HFFc6 (cell line): ENCODE measurements around the gene MYT1. TPM values are rescaled to one million over a fixed set of nuclear protein-coding genes. Genes with fewer than 3 reads are reported as not detected.
A peak's percentile ranks its signal among the peaks of the same experiment; 100 is the strongest.
"Not testable (repeated sequence)": the region's sequence is repeated elsewhere in the genome, so short reads cannot be mapped to it uniquely, and the experiment has no call there.

ENCODE experiments used
- DNase-seq: peaks from one replicate; pipeline ENCODE4 v3.0.0-alpha.2; 2018
- H3K27ac Mint-ChIP-seq: 2 replicates; pipeline ENCODE4 v1.8.0; 2020; ENCODE audit warnings: mild to moderate bottlenecking, mixed read lengths
- H3K27me3 Mint-ChIP-seq: 2 replicates; pipeline ENCODE4 v1.8.0; 2021; ENCODE audit warnings: mild to moderate bottlenecking, moderate library complexity, mixed read lengths; ENCODE audit not compliant: insufficient read depth
- H3K36me3 Mint-ChIP-seq: 2 replicates; pipeline ENCODE4 v1.8.0; 2021; ENCODE audit warnings: low read depth, mixed read lengths
- H3K4me1 Mint-ChIP-seq: 2 replicates; pipeline ENCODE4 v1.8.0; 2020; ENCODE audit warnings: low read depth, mixed read lengths
- H3K4me3 Mint-ChIP-seq: 2 replicates; pipeline ENCODE4 v1.8.0; 2020; ENCODE audit warnings: mild to moderate bottlenecking, moderate library complexity, mixed read lengths
- H3K9me3 Mint-ChIP-seq: 2 replicates; pipeline ENCODE4 v1.8.0; 2020; ENCODE audit warnings: mild to moderate bottlenecking, mixed read lengths
- total RNA-seq, 6 experiments: library from RNA; stranded (reverse); fragmentation: NEBNext Ultra II Directional; extraction: Animal tissue kit (Norgen Biotek cat#: 25700); gene quantifications; 2 replicates in 1 of 6; 3 replicates in 5 of 6; pipeline ENCODE4 v1.2.3, GENCODE V29; 2021
- TF ChIP-seq, protein P1 (sequence below): fragments of 200-600 bp; sonication (generic); IDR thresholded peaks from 2 replicates; pipeline ENCODE4 v1.5.0; 2021; ENCODE audit warnings: antibody characterized with exemption, mild to moderate bottlenecking

Gene MYT1
- total RNA-seq, 6 experiments from 2014 or later: not detected

- Mint-ChIP-seq H3K27me3 (peaks cover 13% of the 10 kb centered on the region), H3K9me3 (no peaks in the 10 kb centered on the region), H3K4me1 (no peaks in the 10 kb centered on the region), H3K27ac (no peak overlapping the region), H3K4me3 (no peak overlapping the region), H3K36me3 (no peaks in the 10 kb centered on the region)
- no peak for DNase-seq
- TF ChIP-seq, protein P1, sequence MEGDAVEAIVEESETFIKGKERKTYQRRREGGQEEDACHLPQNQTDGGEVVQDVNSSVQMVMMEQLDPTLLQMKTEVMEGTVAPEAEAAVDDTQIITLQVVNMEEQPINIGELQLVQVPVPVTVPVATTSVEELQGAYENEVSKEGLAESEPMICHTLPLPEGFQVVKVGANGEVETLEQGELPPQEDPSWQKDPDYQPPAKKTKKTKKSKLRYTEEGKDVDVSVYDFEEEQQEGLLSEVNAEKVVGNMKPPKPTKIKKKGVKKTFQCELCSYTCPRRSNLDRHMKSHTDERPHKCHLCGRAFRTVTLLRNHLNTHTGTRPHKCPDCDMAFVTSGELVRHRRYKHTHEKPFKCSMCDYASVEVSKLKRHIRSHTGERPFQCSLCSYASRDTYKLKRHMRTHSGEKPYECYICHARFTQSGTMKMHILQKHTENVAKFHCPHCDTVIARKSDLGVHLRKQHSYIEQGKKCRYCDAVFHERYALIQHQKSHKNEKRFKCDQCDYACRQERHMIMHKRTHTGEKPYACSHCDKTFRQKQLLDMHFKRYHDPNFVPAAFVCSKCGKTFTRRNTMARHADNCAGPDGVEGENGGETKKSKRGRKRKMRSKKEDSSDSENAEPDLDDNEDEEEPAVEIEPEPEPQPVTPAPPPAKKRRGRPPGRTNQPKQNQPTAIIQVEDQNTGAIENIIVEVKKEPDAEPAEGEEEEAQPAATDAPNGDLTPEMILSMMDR: no peak
These were observed 34.0 kb upstream of the MYT1 start for GRCh38 chr20:64130271-64130670.

DNA sequence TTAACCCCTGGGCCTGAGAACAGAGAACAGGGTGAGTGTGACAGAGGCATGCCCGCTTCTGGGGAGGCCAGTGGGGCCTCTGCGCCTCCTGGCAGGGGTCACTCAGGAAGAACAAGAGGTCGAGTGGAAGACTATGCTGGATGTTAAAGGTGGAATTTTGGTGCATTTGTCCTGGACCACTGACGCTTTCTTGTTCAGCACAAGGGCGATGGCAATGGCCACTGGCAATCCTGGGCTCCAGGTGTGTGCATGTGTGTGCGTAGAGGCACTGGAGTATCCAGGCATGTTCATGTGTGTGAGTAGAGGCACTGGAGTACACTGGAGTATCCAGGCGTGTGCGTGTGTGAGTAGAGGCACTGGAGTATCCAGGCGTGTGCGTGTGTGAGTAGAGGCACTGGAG, 33.4 kb upstream of the MYT1 start:
- no peak overlapping the region for H3K27ac Mint-ChIP-seq
- peaks cover 15% of the 10 kb centered on the region for H3K27me3 Mint-ChIP-seq

DNA sequence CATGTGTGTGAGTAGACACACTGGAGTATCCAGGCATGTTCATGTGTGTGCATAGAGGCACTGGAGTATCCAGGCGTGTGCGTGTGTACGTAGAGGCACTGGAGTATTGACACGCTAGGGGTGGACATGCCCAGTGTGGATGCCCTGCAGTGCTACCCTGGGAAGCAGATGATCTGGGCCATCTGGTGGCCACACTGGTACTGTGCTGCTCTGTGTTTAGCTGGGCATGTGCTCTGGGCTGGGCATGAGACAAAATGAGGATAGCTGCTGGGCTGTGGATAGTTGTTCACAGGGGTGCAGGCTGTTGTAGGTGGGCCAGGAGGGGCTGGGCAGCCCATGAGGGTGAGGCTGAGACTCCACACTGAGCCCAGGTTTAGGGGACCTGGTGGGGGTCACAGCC, 32.8 kb upstream of the MYT1 start:
- Mint-ChIP-seq H3K27ac (no peak overlapping the region), H3K27me3 (peaks cover 16% of the 10 kb centered on the region)

More for the DNA sequence above, 33.4 kb upstream of the MYT1 start:
- Mint-ChIP-seq H3K9me3 (no peaks in the 10 kb centered on the region), H3K4me1 (no peaks in the 10 kb centered on the region), H3K36me3 (no peaks in the 10 kb centered on the region), H3K4me3 (no peak overlapping the region)
- TF ChIP-seq, protein P1: no peak
- no peak for DNase-seq

DNA sequence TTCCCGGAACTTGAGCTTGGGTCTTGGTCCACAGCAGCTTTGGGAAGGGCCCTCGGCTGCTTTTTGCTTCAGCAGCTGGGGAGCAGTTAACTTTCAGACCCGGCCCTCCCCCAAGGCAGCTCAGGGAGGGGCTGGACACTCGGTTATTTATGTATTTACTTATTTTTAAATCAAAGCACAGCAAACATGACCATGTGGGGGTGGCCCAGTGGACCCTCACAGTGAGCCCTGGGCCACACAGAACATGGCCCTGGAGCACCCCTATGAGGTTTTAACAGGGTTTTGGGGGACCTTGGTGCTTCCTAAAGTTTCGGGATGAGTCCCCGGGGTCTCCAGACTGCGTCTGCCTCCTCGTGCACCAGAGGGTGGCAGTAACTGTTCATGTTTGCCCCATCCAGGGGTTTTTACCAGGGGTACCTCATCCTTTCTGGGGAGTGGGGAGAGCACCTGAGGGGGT, 30.3 kb upstream of the MYT1 start:
- no peak overlapping the region for H3K27ac Mint-ChIP-seq
- no peak for DNase-seq
- no peaks in the 10 kb centered on the region for H3K4me1 Mint-ChIP-seq
- H3K27me3 Mint-ChIP-seq: peaks cover 15% of the 10 kb centered on the region
- TF ChIP-seq, protein P1: peak; percentile 40; the same call in 1 of the 2 replicates
- H3K4me3 Mint-ChIP-seq: no peak overlapping the region
- H3K36me3 Mint-ChIP-seq: no peaks in the 10 kb centered on the region
- no peaks in the 10 kb centered on the region for H3K9me3 Mint-ChIP-seq

More for the DNA sequence above, 32.8 kb upstream of the MYT1 start:
- TF ChIP-seq, protein P1: peak; percentile 60
- Mint-ChIP-seq H3K9me3 (no peaks in the 10 kb centered on the region), H3K4me3 (no peak overlapping the region), H3K4me1 (no peaks in the 10 kb centered on the region), H3K36me3 (no peaks in the 10 kb centered on the region)
- peak; percentile 11 for DNase-seq

DNA sequence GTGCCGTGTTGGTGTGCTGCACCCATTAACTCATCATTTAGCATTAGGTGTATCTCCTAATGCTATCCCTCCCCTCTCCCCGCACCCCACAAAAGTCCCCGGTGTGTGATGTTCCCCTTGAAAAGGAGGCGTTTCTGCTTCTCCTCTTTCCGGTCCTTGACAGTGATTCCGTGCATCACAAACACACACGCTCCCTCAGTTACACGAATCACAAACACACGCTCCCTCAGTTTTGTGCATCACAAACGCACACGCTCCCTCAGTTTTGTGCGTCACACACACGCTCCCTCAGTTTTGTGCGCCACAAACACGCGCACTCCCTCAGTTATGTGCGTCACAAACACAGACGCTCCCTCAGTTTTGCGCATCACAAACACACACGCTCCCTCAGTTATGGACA, 29.5 kb upstream of the MYT1 start:
- not testable (repeated sequence) for H3K4me1 Mint-ChIP-seq, H3K9me3 Mint-ChIP-seq, DNase-seq, H3K27ac Mint-ChIP-seq, H3K4me3 Mint-ChIP-seq, H3K36me3 Mint-ChIP-seq
- H3K27me3 Mint-ChIP-seq: peaks cover 16% of the 10 kb centered on the region

DNA sequence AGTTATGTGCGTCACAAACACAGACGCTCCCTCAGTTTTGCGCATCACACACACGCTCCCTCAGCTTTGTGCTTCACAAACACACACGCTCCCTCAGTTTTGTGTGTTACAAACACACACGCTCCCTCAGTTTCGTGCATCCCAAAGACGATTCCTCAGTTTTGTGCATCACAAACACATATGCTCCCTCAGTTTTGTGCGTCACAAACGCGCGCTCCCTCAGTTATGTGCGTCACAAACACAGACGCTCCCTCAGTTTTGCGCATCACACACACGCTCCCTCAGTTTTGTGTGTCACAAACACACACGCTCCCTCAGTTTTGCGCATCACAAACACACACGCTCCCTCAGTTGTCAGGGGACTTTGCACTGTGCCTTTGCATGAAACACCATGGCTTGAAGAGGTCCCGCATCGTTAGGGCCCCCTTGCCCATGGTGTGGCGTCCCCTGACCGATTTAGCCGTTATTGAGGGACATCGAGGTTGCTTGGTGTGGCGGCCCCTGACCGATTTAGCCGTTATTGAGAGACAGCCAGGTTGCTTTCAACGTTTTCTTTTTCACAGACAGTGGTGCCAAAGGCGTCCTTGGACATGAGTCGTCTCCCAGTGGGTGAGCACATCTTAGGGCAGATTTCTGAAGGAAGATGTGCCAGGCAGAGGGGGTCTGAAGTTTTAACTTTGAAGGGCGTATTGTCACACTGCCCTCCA, 28.1 kb upstream of the MYT1 start:
- no peaks in the 10 kb centered on the region for H3K9me3 Mint-ChIP-seq
- DNase-seq: no peak
- H3K36me3 Mint-ChIP-seq: no peaks in the 10 kb centered on the region
- TF ChIP-seq, protein P1: no peak
- H3K27me3 Mint-ChIP-seq: peaks cover 28% of the 10 kb centered on the region
- H3K27ac Mint-ChIP-seq: no peak overlapping the region
- no peaks in the 10 kb centered on the region for H3K4me1 Mint-ChIP-seq
- H3K4me3 Mint-ChIP-seq: no peak overlapping the region
